SHP77 (cell line): Measurements from ENCODE around the gene NDUFA7.
"Not testable (repeated sequence)": the region's sequence is repeated elsewhere in the genome, so short reads cannot be mapped to it uniquely, and the experiment has no call there.

Experiments
- DNase-seq, 2 experiments: peaks; one replicate each; lab custom pipeline; 2025; lab: John Stamatoyannopoulos, UW

The NDUFA7 gene

GRCh38 chr19:8264248-8264647 lies 56.9 kb downstream of the NDUFA7 start:
- DNase-seq = not testable (repeated sequence)

DNA sequence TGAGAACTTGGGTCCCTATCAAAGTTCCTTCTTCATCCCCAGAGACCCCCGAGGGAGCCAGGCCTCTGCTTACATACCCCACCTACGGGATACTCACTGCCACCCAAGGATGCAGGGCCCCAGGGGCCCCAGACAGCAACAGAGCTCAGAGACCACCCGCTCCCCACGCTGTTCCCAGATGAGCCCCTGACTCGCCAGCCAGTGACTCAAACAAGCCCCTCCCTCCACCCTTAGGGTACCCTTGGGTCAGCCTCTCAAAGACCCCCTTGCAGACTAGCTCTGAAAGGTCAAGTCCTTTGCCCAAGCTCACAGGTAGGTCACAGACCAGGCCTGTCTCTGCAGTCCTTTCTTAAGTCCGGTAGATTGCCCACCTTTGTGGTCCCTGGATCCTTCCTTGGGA lies 58.7 kb downstream of the NDUFA7 start:
- DNase-seq = no peak

- no peak for DNase-seq
Measured at GRCh38 chr19:8261881-8262280, 59.3 kb downstream of the NDUFA7 start.

DNA sequence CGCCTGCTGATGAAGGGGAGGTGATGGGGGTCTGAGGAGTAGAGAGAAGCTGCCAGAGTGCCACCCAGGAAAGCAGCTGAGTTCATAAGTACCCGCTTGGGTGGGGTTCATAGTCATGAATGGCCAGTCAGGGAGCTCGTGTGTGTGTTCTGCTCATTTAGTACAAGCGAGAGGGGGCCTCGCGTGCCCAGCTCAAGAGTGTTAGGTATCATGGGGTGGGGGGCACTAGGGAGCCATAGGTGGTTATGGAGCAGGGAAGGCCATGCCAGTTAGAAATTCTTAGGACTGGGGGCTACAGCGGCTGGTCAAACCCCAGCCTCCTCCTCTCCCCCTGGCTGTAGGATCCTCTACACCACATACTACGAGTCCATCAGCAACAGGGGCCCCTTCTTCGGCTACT lies 59.8 kb downstream of the NDUFA7 start:
- no peak for DNase-seq
